ENCODE measurements around the gene MAPKAP1.
"Not testable (repeated sequence)": the region's sequence is repeated elsewhere in the genome, so short reads cannot be mapped to it uniquely, and the experiment has no call there.

MAPKAP1 gene

GRCh38 chr9:125730168-125730567 is 23.2 kb upstream of the MAPKAP1 start:
- DNase-seq: no peak

- DNase-seq: no peak
These were observed 19.6 kb upstream of the MAPKAP1 start for GRCh38 chr9:125726456-125727132.

- DNase-seq: no peak
These were observed 430 bp upstream of the MAPKAP1 start for GRCh38 chr9:125707472-125707804.

DNA sequence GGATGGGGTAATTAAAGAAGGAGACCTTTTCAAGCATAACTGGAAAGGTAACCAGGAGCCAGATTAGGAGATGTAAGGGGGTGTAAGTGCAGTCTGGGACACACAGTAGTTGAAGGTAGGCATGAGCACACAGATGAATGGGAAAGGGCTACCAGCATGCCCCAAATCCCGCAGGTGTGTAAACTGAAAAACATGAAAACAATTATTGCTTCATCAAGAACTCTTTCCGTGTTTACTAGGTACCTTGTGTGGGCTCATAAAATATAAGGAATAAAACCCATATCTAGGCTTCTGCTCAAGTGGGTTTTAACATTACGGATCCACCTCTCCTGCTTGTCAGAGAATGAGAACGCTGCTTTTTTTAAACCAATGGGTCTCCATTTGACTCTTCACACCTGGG is 1.1 kb downstream of the MAPKAP1 start:
- no peak for DNase-seq

GRCh38 chr9:125703662-125704061 is 3.3 kb downstream of the MAPKAP1 start:
- DNase-seq: no peak

DNA sequence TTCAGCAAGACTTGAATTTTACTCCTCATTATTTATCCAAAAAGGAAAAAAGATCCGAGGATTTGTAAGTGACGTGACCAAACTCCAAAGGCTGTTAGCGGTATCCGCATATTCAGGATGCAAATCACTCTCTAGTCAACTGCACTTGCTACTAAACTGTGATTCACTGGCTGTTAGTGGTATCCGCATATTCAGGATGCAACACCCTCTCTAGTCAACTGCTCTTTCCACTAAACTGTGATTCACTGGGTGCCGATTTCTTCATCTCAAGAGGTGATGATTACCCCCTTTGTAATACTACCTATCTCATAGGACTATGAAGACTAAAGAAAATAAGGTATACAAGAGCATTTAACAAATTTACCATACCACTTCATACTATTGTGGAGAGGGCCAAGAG is 5.7 kb downstream of the MAPKAP1 start:
- DNase-seq: no peak

GRCh38 chr9:125700791-125701190 is 6.2 kb downstream of the MAPKAP1 start:
- DNase-seq: no peak

DNA sequence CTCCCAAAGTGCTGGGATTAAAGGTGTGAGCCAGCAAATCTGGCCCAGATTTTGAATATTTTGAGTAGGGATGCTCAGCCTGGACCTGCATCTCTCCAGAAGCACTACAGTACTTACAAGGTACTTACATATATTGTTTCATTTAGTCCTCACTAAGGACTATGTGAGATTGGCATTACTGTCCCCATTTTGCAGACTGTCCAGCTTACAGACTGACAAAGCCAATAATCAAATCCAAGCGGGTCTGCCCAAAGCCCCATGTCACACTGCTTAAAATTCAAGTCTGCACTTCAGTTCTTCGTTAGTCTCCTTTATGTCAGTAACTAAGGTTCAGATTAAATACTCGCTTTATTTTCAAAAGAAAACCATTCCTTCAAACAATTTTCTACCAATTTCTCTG is 7.1 kb downstream of the MAPKAP1 start:
- no peak for DNase-seq

- no peak for DNase-seq
These were observed 10.8 kb downstream of the MAPKAP1 start for GRCh38 chr9:125696106-125696647.

DNA sequence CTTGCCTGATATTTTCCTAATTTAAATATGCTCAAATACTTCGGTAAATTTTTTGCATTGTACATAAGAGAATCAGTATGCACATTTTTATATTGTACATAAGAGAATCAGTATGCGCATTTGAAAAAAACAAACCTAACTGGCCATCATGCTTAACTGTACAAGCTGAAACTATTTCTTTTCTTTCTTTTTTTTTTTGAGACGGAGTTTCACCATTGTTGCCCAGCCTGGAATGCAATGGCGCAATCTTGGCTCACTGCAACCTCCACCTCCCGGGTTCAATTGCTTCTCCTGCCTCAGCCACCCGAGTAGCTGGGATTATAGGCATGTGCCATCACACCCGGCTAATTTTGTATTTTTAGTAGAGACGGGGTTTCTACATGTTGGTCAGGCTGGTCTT is 11.5 kb downstream of the MAPKAP1 start:
- not testable (repeated sequence) for DNase-seq

- no peak for DNase-seq
These were observed 12.5 kb downstream of the MAPKAP1 start for GRCh38 chr9:125694478-125694877.

DNA sequence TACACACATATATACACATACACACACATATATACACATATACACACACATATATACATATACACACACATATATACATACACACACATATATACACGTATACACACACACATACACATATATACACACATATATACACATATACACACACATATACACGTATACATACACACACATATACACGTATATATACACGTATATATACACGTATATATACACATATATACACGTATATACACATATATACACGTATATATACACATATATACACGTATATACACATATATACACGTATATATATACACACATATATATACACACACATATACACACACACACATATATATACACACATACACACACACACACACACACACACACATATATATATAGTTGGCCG is 13.5 kb downstream of the MAPKAP1 start:
- not testable (repeated sequence) for DNase-seq

DNA sequence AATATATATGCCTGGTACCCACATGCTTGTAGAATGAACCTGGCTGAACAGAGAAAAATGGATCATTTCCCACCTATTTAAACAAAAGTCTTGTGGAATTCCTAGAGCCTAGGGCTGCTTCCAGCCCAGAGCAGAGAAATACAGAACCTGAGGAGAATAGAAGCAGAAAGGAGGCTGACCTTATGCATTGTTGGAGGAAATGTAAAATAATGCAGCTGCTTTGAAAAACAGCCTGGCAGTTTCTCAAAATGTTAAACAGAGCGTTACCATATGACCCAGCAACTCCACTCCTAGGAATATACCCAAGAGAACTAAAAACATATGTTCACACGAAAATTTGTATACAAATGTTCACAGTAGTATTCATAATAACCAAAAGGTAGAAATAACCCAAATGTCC is 15.1 kb downstream of the MAPKAP1 start:
- no peak for DNase-seq

GRCh38 chr9:125690679-125691078 is 16.3 kb downstream of the MAPKAP1 start:
- DNase-seq: no peak

DNA sequence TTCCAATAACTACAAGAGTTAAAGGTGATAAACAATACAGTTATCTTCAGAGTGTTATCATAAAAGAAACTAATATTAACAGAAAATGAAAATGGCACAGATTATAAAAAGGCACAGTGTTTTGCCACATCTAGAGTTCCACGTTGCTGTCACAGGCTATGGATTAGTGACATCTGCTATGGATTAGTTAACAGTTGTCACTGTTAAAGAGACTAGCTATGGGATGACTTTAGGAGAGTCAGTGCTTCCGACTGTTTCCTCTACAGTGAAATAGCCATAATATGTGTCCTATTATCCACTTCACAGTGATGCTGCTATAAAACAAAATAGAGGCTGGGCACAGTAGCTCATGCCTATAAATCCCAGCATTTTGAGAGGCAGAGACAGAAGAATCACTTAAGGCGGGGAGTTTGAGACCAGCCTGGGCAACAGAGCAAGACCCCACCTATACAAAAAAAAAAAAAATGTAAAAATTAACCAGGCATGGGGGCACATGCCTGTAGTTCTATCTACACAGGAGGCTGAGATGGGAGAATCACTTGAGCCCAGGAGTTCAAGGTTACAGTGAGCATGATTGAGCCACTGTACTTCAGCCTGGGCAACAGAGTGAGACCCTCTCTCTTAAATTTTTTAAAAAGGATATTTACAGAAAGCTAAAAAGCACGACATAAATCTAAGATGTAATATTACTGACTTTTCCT is 19.7 kb downstream of the MAPKAP1 start:
- no peak for DNase-seq

DNA sequence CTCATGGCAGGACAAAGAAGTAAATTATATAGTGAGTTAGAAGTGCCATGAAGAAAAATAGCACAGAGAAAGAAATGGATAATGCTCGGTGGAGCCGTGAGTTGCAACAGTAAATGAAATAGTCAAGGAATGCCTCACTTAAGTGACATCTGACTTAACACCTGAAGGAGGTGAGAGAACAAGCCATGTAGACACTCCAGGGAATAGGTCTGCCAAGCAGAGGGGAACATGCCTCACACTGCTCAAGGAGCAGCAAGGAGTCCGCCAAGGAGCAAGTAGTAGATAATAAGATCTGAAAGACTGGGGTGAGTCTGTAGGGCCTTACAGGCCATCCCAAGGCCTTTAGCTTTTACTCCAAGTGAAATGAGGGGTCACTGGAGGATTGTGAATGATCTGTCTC is 21.8 kb downstream of the MAPKAP1 start:
- no peak for DNase-seq

GRCh38 chr9:125683486-125683885 is 23.5 kb downstream of the MAPKAP1 start:
- no peak for DNase-seq

DNA sequence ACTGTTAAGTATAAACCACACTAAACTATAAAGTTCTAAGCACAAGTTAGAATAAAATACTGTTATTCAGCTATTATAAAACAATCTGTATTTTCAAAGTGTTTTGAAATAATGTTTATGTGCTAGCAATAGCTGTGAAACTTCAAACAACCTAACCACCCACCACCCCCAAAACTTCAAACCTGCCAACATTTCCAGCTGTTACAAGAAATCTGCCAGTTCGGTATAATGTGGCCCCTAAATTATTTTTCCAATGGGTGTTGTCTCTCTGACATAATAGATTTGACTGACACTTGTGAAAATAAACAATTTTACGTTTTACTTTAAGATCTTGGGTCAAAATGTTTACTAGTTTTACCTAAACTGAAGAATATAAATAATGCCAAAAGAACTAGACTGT is 24.7 kb downstream of the MAPKAP1 start:
- DNase-seq: no peak

GRCh38 chr9:125681657-125682056 is 25.4 kb downstream of the MAPKAP1 start:
- DNase-seq: no peak

GRCh38 chr9:125681086-125681622 is 25.9 kb downstream of the MAPKAP1 start:
- no peak for DNase-seq

GRCh38 chr9:125680445-125680844 is 26.6 kb downstream of the MAPKAP1 start:
- no peak for DNase-seq

DNA sequence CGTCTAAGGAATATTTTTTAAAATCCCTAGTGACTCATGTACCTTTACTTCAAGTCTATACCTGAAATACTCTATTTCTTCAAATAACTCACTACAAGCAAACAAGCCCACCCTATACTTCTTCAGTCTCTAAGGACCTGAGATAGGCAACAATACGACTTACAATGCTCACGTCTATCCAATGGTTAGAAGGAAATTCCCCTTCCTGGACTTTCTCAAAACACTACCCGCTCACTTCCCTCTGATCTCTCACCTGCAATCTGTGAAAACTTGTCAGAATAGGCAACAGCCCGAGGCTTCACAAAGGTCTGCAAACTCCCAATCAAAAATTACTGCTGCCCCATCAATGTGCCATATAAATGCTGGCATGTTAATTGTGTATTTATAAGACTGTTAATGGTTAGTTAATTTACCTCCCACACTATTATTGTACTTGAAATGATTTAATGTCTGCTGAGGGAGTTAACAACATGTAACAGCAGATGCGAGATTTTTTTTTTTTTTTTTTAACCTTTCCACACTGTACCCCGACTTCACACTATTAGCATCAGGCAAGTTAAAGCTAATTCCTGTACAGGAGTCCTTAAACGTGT is 27.3 kb downstream of the MAPKAP1 start:
- no peak for DNase-seq

DNA sequence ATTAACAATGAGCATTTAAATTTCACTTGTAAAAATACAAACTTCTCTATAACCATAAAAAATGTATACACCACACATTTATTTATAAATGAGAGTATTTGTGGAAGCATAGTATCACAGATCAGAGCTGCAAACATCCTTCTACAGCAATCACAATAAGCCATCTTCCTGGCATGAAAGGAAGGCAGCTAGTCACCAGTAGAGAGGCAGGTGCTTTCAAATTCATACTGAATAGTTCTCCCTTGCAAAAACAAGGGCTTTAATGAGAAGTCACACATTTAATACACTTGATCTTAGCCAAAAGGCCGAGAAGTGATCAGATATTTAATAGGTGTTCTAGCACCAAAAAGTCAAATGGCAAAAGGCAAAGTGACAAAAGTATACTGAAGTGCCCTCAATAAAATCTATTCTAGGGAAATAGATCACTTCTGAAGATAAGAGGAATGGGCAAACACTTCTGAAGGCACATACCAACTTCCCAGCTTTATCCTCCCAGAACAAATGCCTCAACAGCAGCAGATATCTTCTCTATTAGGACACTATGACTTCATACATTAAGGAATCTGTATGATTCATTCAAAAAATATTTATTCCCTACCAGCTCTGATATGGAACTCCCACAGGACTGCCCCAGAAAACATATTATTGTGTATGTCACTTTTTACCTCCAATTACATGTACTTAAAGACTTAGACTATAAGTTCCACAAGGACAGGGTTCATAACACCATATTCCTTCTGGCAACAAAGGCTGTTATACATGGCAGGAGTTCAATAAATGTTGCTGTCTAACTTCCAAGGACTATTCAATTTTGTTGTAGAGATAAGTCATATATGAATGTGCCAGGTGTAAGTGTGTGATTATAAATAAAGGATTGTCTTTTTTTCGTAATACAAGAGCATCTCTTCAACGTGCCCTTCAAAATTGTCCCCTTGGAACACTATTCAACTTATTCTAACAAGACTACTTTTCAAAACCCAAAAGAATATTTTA is 31.7 kb downstream of the MAPKAP1 start:
- peak; percentile 25 for DNase-seq

Data from amniotic stem cell (primary cell).